ENCODE measurements around the gene IL1R2.
"Not testable (repeated sequence)": the region's sequence is repeated elsewhere in the genome, so short reads cannot be mapped to it uniquely, and the experiment has no call there.

Gene IL1R2

GRCh38 chr2:102001767-102002142 lies 10.0 kb downstream of the IL1R2 start:
- no peak overlapping the region for H3K4me3 ChIP-seq (ENCODE audit: low read depth, low read length)
- TF ChIP-seq, protein P1, sequence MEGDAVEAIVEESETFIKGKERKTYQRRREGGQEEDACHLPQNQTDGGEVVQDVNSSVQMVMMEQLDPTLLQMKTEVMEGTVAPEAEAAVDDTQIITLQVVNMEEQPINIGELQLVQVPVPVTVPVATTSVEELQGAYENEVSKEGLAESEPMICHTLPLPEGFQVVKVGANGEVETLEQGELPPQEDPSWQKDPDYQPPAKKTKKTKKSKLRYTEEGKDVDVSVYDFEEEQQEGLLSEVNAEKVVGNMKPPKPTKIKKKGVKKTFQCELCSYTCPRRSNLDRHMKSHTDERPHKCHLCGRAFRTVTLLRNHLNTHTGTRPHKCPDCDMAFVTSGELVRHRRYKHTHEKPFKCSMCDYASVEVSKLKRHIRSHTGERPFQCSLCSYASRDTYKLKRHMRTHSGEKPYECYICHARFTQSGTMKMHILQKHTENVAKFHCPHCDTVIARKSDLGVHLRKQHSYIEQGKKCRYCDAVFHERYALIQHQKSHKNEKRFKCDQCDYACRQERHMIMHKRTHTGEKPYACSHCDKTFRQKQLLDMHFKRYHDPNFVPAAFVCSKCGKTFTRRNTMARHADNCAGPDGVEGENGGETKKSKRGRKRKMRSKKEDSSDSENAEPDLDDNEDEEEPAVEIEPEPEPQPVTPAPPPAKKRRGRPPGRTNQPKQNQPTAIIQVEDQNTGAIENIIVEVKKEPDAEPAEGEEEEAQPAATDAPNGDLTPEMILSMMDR (IDR thresholded peaks at IDR 0.05; ENCODE audit: control insufficient read depth, extremely low read depth, insufficient read depth), result no peak
- DNase-seq (ENCODE audit: low read depth), result no peak

- TF ChIP-seq, protein P1 (IDR thresholded peaks at IDR 0.05; ENCODE audit: control insufficient read depth, extremely low read depth, insufficient read depth), result no peak
- DNase-seq (ENCODE audit: low read depth), result no peak
- no peak overlapping the region for H3K4me3 ChIP-seq (ENCODE audit: low read depth, low read length)
Observed at GRCh38 chr2:102002228-102002627, 10.5 kb downstream of the IL1R2 start.

- not testable (repeated sequence) for H3K4me3 ChIP-seq (ENCODE audit: low read depth, low read length); DNase-seq (ENCODE audit: low read depth)
Observed at GRCh38 chr2:102002909-102003308, 11.1 kb downstream of the IL1R2 start.

DNA sequence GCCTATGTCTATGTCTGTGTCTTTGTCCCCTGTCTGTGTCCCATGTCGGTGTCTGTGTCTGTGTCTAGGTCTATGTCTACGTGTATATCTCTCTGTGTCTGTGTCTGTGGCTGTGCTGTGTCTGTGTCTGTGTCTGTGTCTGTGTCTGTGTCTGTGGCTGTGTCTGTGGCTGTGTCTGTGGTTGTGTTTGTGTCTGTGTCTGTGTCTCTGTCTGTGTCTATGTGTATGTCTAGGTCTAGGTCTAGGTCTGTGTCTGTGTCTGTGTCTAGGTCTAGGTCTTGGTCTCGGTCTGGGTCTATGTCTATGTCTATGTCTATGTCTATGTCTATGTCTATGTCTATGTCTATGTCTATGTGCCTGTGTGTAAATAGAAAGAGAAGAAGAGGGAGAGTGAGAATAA lies 11.9 kb downstream of the IL1R2 start:
- TF ChIP-seq, protein P1 (IDR thresholded peaks at IDR 0.05; ENCODE audit: control insufficient read depth, extremely low read depth, insufficient read depth), result no peak
- no peak for DNase-seq (ENCODE audit: low read depth)
- H3K4me3 ChIP-seq (ENCODE audit: low read depth, low read length), result no peak overlapping the region

DNA sequence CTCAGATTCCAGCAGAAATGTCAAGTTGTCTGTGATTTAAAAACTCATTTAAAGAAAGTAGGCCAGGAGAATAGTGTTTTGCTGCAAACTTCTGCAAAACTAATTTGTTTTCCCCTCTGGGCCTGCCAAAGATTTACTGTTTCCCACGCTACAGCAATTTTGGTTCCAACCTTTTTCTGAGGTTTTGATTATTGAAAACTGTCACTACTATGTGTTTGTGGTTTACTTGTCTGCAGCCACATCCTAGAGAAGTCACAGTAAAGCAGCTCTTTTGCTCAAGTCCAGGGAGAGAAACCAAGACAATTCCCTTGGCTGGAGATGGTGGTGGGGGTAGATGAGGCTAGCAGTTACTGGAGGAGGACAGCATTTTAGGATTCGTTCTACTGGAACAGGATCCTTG lies 12.8 kb downstream of the IL1R2 start:
- H3K4me3 ChIP-seq (ENCODE audit: low read depth, low read length), result no peak overlapping the region
- TF ChIP-seq, protein P1 (IDR thresholded peaks at IDR 0.05; ENCODE audit: control insufficient read depth, extremely low read depth, insufficient read depth), result no peak
- no peak for DNase-seq (ENCODE audit: low read depth)

DNA sequence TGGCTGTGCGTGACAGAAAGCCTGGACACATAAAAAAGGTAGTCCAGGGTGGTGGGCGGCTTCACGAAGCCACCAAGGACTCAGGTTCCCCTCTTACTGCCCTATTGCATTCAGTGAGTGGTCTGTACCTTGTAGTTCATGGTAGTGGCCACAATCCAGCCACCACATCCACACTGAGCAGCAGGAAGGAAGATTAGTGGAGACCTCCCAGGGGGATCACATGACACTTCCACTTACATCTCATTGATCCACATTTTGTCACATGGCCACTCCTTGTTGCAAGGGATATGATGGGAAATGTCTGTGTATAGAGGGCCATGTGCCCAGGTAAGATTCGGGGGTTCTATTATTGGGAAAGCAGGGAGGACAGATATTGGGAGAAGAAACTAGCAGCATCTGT lies 13.7 kb downstream of the IL1R2 start:
- no peak for DNase-seq (ENCODE audit: low read depth)
- H3K4me3 ChIP-seq (ENCODE audit: low read depth, low read length), result no peak overlapping the region
- TF ChIP-seq, protein P1 (IDR thresholded peaks at IDR 0.05; ENCODE audit: control insufficient read depth, extremely low read depth, insufficient read depth), result no peak

- no peak overlapping the region for H3K4me3 ChIP-seq (ENCODE audit: low read depth, low read length)
- TF ChIP-seq, protein P1 (IDR thresholded peaks at IDR 0.05; ENCODE audit: control insufficient read depth, extremely low read depth, insufficient read depth), result peak; percentile 72
- DNase-seq (ENCODE audit: low read depth), result no peak
Observed at GRCh38 chr2:102005989-102006885, 14.5 kb downstream of the IL1R2 start.
